ENCODE results near the gene SREBF1. TPM values are rescaled to one million over a fixed set of nuclear protein-coding genes. Genes with fewer than 3 reads are reported as not detected.

Gene SREBF1
- total RNA-seq, 1 donor from 2014 or later, result 175 TPM

DNA sequence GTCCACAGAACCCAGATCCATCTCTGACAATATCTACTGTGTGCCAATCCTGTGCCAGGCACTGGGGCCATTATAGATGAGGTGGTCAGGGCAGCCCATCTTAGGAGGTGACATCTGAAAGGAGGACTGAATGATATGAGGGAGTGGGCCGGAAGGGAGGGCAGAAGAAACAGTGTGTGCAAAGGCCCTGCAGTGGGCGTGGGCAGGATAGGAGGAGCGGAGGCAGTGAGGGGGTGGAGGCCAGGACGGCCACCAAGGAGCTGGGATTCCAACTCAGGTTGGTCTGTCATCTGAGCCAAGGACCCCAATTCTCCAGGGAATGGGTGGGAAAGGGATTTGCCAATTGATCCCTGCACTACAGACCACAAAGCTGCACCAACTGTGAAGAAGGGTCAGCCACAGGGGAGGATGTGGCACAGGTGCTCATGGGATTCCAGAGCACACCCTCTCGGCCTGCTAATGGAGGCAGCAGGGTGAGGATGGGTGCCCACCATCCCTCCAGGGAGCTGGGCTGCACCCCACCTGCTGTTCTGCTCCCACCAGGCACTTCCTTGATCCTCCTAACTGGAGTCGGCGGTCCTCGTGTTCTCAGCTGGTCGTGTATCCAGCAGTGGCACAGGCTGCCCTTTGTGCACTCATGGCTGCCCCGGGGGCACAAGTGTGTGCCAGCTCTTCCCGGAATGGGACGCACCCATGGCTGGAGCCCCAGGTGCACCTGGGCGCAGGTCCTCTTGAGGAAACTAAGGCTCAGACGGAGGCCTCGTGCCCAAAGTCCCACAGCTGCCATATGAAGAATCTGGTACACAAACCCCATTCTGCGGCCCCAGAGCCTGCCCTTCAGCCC is 9.6 kb downstream of the SREBF1 start:
- intact Hi-C loops (cut with micrococcal nuclease), result loop anchor here (10.0 kb wide), 1 partner anchor 358 kb away; the partner anchor contains the start of gene ALKBH5

DNA sequence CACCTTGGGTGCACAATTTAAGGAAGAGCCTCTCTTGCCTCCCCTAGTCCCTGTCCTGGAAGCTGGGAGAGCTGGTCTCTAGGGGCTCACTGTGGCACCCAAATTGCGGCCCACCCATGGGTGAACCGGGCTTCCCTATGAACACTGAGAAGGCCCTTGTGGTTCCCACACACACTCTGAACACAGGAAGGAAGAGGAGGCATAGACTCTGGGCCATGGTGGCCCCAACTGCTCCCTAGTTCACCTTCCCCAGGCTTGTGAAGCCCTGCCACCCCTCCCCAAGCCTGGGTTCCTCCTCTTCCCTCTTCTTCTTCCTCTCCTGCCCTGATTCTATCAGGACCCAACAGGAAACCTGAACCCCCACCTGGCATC is 10.5 kb downstream of the SREBF1 start:
- intact Hi-C loops (cut with micrococcal nuclease), result loop anchor here (10.0 kb wide), 1 partner anchor 358 kb away; the partner anchor contains the start of gene ALKBH5

DNA sequence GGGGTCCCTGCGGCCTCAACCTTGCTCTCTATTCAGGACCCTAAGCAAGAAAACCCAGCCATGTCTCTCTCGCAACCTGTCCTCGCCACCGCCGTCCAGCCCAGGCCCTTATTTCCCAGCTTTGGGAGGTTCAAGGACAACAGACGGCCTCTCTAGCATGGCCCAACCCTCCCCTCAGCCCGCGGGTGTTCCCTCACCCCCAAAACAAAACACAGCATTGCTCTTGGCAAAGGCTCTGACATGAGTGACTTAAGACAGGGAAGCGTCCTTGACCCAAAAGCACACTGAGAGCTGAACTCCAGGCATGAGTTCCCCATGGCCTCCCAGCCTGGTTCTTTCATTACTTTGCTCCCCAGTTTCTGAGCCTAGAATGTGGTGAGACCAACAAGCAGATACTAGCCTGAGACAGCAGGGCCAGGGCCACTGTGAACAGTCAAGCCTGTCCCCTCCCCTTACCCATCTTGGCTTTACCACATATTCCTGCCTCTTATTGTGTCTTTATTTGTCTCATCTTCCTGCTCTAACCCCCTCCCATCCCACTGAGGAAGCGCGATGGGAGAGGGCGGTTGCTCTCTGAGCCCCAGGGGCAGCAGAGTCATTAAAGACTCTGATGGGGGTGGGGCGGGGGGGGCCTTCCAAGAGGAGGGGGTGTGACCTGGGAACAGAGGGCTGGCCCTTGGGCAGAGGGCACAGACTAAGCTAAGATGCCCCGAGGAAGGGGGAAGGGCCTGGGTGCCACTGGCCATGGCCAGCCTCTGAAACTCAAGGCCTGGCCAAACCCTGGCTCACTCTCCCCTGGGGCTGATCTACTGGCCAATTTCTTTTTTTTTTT is 11.8 kb downstream of the SREBF1 start:
- intact Hi-C loops (cut with micrococcal nuclease), result loop anchor here (10.0 kb wide), 1 partner anchor 360 kb away; the partner anchor contains the start of gene ALKBH5

DNA sequence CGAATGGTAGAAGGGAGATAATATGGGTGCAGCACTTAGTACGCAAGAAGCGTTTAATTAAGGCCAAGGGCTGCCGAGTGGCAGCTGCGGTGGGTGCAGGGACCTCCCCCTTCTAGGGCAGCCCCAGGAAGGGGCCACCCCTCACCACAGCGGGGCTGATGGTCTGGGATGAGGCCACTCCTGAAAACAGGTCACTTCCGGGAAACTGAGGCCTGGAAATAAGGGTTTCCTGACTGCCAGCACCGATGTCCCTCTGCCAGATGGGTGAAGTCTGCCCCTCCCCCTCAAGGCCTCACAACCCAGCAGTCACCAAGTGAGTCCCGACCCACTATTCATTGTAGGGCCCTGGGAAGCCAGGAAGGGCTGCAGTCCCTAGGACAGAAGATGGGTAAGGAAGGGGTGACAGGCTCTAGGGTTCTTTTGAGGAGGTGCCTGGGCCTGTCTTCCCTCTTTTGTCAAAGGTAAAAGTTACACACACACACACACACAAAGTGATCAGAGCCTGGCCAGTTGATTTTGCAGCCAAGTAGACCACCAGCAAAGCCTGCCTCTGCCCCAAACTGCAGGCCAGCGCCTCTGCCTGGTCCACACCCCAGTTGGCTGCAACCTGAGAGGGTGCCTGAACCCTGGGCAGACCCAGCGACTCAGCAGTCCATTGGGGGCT is 12.5 kb downstream of the SREBF1 start:
- intact Hi-C loops (cut with micrococcal nuclease), result loop anchor here (10.0 kb wide), 1 partner anchor 361 kb away; the partner anchor contains the start of gene ALKBH5

DNA sequence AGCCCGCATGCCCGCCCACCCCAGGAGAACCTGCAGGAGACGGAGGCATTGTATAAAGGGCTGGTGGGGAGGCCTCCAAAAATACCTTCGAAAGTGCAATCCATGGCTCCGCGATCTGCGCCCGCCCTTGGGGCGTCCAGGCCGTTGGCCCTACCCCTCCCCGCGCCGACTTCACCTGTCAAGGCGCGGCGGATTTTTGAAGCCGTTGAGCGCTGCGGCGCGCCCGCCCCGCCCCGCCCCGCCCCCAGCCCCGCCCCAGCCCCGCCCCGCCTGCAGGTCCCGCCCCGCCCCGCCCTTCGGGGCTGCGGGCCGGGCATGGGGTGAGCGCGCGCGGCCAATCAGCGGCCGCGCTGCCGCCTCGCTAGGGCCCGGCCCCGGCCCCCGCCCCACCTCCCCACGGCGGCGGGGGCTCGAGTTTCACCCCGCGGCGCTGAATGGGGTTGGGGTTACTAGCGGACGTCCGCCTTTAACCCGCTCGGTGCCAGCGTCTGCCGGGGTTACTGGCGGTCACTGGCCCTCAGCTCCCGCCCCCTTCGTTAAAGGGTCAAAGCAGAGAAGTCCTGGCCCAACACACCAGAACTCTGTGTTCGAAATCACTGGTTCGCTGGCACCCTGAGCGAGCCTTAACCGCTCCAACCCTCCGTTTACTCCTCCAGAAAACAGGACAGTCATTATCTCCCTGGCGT is 13.2 kb downstream of the SREBF1 start:
- intact Hi-C loops (cut with micrococcal nuclease), result loop anchor here (1.0 to 10.0 kb wide), 5 partner anchors 13 to 361 kb away; partner anchors contain the start of genes ALKBH5, DRC3, SREBF1 and TOM1L2

DNA sequence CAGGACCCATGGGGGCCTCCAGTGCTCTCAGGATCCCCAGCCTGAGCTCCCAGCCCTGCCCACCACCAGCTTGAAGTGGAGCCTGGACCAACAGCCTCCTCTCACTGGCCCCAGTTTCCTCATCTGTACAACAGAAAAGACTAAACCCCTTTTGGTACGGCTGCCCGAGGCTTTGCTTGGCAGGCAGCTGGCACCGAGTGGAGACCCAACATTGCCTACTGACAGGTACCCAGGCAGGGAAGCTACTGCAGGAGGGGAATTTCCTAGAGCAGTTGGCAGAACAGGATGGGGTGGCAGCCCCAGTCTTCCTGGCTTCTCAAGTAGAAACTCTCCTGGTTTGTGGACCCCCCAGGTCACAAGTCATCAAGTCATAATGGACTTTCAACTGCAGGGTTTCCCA is 14.2 kb downstream of the SREBF1 start:
- intact Hi-C loops (cut with micrococcal nuclease), result loop anchor here (1.0 to 10.0 kb wide), 5 partner anchors 14 to 362 kb away; partner anchors contain the start of genes ALKBH5, DRC3, SREBF1 and TOM1L2

DNA sequence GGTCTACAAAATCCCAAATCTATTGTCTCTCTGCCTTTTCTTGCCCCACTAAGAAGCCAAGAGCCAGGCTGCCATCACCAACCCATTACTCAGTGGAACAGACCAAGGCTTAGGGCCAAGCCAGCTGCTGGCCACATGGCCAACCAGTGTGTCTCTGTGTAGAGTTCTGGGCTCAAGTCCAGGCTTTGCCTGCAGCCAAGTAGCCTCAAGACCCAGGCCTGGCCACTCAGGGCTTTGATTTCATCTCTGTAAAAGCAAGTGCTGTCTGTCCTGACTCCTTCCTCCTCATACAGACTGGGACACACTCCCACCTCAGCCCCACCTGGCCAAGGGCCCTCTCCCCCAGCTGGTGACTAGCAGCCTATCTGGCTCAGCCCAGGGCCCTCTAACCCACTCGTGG is 14.6 kb downstream of the SREBF1 start:
- intact Hi-C loops (cut with micrococcal nuclease), result loop anchor here (2.0 to 10.0 kb wide), 4 partner anchors 27 to 363 kb away; partner anchors contain the start of genes ALKBH5, DRC3 and TOM1L2

DNA sequence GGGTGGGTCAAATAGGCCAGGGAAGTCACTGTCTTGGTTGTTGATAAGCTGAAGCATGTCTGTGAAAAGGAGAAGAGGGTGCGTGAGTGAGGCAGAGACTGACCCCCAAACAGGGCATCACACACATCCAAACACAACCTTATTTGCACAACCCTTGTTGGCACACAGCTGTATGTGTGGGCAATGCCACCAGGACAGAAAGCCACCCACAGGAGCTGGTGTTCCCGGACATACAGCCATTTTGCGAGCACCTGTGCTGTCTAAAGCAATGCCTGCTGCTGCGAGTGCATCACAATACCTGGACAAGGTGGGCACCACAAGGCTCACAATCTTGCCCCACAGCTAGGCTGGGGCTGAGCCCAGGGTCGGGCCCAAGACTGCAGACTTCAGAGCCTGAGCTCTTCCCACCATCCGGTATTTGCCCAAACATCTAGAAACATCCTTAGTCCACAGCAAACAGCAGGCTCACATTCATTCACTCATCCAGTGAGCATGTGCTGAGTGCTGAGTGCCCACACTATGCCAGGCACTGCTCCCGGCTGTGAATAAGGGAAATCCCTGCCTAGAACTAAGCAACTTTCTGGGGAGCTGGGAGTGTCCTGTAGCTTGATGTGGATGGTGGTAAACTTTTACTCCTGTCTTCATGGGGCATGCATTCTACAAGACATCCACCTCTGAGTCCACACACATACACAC is 16.2 kb downstream of the SREBF1 start:
- intact Hi-C loops (cut with micrococcal nuclease), result loop anchor here (10.0 kb wide), 1 partner anchor 364 kb away; the partner anchor contains the start of gene ALKBH5

DNA sequence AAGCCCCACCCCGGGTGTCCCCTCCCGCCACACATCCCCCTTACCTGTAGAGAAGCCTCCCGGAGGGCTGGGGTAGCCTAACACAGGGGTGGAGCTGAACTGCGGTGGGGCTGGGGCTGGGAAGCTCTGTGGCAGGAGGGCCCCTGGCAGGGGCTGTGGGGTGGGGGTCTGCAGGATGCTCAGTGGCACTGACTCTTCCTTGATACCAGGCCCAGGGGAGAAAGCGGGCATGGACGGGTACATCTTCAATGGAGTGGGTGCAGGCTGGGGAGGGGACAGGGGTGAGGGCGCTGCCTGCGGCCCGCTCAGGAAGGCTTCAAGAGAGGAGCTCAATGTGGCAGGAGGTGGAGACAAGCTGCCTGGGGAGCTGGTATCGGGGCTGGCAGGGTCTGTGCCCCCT is 16.7 kb downstream of the SREBF1 start:
- intact Hi-C loops (cut with micrococcal nuclease), result loop anchor here (10.0 kb wide), 1 partner anchor 365 kb away; the partner anchor contains the start of gene ALKBH5

DNA sequence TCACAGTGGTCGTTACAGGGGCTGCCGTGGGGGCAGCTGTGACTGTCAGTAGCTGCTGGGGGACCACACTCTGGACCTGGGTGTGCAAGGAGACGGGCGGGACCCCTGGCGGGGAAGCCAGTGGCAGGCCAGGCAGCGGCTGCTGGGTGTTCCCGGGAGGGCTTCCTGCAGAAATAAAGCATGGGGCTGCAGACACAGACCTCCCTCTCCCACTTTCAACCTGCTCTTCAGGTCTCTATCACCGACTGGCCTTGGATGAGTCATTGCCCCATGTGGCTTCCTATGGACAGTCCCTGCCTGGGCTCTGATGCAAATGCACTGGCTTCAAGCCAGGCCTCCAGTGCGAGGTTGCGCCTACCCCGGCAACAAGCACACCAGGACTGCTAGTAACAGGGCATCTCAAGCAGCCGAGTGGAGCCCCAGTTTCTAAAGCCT is 17.2 kb downstream of the SREBF1 start:
- intact Hi-C loops (cut with micrococcal nuclease), result no loop called here

DNA sequence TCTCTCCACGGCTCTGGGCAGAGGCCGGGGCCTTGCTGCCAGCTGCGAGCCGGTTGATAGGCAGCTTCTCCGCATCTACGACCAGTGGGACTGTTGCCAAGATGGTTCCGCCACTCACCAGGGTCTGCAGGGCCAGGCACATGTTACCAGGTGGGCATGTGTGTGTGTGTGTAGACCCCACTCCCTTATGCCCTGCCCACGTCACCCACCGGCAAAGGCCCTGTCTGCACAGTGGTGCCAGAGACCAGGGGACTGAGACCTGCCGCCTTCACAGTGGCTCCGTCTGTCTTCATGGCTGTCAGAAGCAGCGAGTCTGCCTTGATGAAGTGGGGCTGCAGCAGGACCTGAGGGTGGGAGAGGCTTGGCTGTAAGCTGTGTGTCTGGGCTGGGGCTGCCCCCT is 17.7 kb downstream of the SREBF1 start:
- intact Hi-C loops (cut with micrococcal nuclease), result no loop called here

DNA sequence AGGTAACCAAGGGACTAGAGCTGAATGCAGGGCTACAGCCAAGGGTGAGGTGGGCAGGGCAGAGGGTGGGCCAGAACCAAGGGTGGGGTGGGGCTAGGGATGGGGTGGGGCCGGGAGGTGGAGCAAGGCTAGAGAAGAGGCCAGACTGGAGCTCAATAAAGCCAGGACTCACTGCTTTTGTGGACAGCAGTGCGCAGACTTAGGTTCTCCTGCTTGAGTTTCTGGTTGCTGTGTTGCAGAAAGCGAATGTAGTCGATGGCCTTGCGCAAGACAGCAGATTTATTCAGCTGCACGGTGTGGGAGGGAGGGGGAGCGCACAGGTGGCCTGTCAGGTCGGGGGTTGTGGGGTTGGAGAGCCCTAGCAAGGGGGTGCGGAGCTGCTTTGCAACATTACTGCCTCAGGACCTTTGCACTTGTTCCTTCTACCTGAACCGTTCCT is 18.7 kb downstream of the SREBF1 start:
- intact Hi-C loops (cut with micrococcal nuclease), result no loop called here

DNA sequence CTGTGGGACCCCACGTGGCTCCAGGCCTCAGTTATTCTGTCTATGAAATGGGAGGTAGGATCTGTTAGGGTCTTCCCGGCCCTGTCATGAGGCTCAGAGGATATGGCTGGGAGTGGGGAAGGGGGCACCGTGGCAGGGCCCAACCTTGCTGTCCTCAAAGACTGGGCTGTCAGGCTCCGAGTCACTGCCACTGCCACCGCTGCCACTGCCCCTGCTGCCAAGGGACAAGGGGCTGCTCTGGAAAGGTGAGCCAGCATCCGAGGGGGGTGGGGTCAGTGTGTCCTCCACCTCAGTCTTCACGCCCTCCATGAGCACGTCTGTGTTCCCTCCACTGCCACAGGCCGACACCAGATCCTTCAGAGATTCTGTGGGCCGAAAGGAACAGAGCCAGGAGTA is 19.2 kb downstream of the SREBF1 start:
- intact Hi-C loops (cut with micrococcal nuclease), result no loop called here

DNA sequence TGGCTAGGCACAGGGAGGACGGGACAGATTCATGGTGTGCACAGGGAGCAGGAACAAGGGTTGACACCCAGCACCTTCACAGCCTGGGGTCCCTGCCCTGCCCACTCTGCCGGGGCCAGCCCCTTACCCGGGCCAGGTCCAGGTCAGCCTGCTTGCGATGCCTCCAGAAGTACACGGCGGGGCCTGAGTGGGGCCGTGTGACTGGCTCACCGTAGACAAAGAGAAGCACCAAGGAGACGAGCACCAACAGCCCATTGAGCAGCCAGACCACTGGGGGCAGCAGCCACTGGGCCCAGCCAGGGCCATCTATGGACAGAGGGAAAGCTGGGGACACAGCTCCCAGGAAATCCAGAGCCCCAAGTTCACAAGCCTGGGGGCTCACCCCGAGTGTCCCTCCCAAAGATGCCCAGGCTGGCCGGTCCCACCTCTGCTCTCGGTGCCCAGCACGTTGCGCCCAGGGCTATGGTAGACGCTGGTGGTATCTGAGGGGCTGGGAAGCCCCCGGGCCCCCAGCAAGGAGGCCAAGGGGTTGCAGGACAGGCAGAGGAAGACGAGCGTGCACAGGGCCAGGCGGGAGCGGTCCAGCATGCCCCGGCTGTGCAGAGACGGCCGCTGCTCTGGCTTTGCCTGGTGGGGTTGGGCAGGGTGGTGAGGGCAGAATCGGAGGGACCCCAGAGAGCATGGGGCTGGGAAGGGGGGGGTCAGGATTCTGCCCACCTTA is 19.8 kb downstream of the SREBF1 start:
- intact Hi-C loops (cut with micrococcal nuclease), result no loop called here

DNA sequence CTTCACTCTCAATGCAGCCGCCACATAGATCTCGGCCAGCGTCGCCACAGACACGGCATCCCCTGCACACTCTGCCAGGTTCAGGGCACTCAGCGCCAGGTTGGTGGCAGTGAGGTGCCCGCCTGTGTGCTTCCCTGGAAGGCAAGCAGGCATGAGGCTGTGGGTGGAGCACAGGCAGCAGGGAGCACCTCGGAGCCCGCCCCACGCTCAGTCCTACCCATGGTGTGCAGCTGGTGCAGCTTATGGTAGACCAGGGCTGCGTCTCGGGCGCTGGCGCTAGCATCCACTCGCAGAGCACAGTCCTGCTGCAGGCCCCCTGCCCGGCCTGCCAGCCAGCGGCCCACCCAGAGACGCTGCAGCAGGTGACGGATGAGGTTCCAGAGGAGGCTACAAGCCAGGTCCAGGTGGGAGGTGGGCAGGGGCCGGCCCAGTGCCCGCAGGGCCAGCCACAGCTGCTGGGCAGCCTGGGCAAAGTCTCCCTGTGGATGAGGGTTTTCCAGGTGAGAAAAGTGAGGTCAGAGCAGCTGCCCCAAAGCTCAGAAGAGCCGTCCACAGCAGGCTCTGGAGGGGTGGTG is 20.5 kb downstream of the SREBF1 start:
- intact Hi-C loops (cut with micrococcal nuclease), result no loop called here

DNA sequence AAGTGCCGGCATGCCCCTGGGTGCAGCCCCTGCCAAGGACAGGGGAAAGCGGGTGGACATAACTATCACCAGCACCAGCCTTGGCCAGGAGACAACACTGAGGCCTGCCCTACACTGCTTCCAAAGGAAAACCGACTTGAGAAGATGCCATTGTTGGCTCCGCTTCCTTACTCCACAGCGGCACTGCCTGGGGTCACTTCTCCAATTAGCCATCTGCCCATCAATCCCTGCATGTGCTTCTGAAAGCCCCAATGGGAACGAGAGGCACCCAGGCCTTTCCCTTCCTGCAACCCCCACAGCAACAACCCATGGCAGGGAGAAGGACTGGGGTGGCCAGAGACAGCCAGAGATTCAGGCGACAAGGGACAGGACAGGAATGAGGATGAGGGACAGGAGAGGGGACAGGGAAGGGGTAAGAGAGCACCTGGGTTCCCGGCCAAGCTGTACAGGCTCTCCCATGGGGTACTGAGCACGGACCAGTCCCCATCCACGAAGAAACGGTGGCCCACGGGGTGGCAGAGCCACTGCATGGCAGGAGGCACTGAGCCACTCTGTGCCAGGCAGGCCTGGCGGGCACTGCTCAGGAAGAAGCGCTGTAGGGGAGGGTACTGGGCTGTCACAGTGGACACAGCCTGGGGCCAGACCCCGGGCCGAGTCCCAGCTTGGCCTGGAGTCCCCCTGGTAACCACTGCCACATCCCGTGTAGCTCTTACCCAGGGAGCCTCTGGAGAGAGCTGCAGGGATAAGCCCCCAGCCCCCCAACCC is 21.2 kb downstream of the SREBF1 start:
- intact Hi-C loops (cut with micrococcal nuclease), result no loop called here

DNA sequence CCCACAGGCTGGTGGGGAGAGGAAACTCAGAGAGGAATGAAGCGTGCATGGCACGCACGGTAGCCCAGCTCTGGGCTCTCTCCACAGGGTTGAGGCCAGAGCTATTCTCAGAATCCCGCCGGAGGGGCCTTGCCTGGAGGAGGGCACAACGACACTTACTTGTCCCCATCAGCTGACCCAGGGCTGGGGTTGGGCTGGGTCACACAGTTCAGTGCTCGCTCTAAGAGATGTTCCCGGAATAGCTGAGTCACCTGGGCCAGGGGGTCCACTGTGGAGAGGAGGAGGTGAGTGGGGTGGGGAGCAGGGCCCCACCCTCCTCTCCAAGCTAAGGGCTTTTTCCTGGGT is 21.8 kb downstream of the SREBF1 start:
- intact Hi-C loops (cut with micrococcal nuclease), result no loop called here
